ENCODE data around the gene CMBL. TPM values are rescaled to one million over a fixed set of nuclear protein-coding genes. Genes with fewer than 3 reads are reported as not detected.

The CMBL gene
- total and polyA plus RNA-seq, 3 donors from 2014 or later = 4.3 to 16.1 (median 7.2) TPM

GRCh38 chr5:10329820-10330481 lies 22.2 kb upstream of the CMBL start:
- peak; percentile 38 for DNase-seq
- Histone ChIP-seq H3K27me3 (no peaks in the 10 kb centered on the region), H3K36me3 (ENCODE audit: low read depth, missing control alignments) (no peaks in the 10 kb centered on the region), H3K9me3 (no peaks in the 10 kb centered on the region), H3K27ac (no peak overlapping the region), H3K4me1 (peaks cover 28% of the 10 kb centered on the region), H3K4me3 (no peak overlapping the region)
- TF ChIP-seq CTCF (IDR thresholded peaks at IDR 0.05) (no peak), POLR2A (IDR thresholded peaks at IDR 0.05) (no peak)
- 59 to 60% methylated on average over 7 of the region's 7 CpGs for WGBS, 2 donors
- intact Hi-C loops (cut with DNase I; ENCODE audit: low total_unique reads) = no loop called here

- 57 to 64% methylated on average over 2 of the region's 2 CpGs for WGBS, 2 donors
- H3K27ac ChIP-seq = no peak overlapping the region
- no peaks in the 10 kb centered on the region for H3K27me3 ChIP-seq
- H3K9me3 ChIP-seq = no peaks in the 10 kb centered on the region
- peak; percentile 9 for DNase-seq
- H3K36me3 ChIP-seq (ENCODE audit: low read depth, missing control alignments) = no peaks in the 10 kb centered on the region
- H3K4me1 ChIP-seq = peaks cover 28% of the 10 kb centered on the region
- H3K4me3 ChIP-seq = no peak overlapping the region
- TF ChIP-seq POLR2A (IDR thresholded peaks at IDR 0.05) (no peak), CTCF (IDR thresholded peaks at IDR 0.05) (no peak)
- intact Hi-C loops (cut with DNase I; ENCODE audit: low total_unique reads) = no loop called here
Observed at GRCh38 chr5:10329446-10329819, 21.7 kb upstream of the CMBL start.

- TF ChIP-seq CTCF (IDR thresholded peaks at IDR 0.05) (no peak), POLR2A (IDR thresholded peaks at IDR 0.05) (no peak)
- 82 to 93% methylated on average over 5 of the region's 5 CpGs for WGBS, 2 donors
- Histone ChIP-seq H3K4me3 (no peak overlapping the region), H3K27ac (no peak overlapping the region), H3K27me3 (no peaks in the 10 kb centered on the region), H3K4me1 (peaks cover 28% of the 10 kb centered on the region), H3K36me3 (ENCODE audit: low read depth, missing control alignments) (no peaks in the 10 kb centered on the region), H3K9me3 (no peaks in the 10 kb centered on the region)
- intact Hi-C loops (cut with DNase I; ENCODE audit: low total_unique reads) = no loop called here
- DNase-seq = no peak
Observed at GRCh38 chr5:10328323-10328722, 20.6 kb upstream of the CMBL start.

GRCh38 chr5:10324518-10325370 lies 17.0 kb upstream of the CMBL start:
- H3K9me3 ChIP-seq = no peaks in the 10 kb centered on the region
- no peaks in the 10 kb centered on the region for H3K4me1 ChIP-seq
- H3K27ac ChIP-seq = no peak overlapping the region
- no peaks in the 10 kb centered on the region for H3K36me3 ChIP-seq (ENCODE audit: low read depth, missing control alignments)
- no peak overlapping the region for H3K4me3 ChIP-seq
- DNase-seq = peak; percentile 2
- no peak for TF ChIP-seq CTCF (IDR thresholded peaks at IDR 0.05)
- no peak for TF ChIP-seq POLR2A (IDR thresholded peaks at IDR 0.05)
- 92 to 93% methylated on average over 6 of the region's 6 CpGs for WGBS, 2 donors
- intact Hi-C loops (cut with DNase I; ENCODE audit: low total_unique reads) = no loop called here
- H3K27me3 ChIP-seq = no peaks in the 10 kb centered on the region
